Stimulated activated naive CD8-positive, alpha-beta T cell treated with anti-CD3 and anti-CD28 coated beads, Interleukin-15, amount 100 ng/mL, for 72 hours (primary cell): ENCODE measurements around the gene BLOC1S6.

ENCODE experiments used
- ATAC-seq: fragments of 150-1000 bp; cut with Tn5 transposase; 2 replicates; pipeline ENCODE4 v1.10.0; 2021; ENCODE audit warnings: mild to moderate bottlenecking, moderate library complexity
- DNase-seq, 2 donors: peaks; one replicate each; pipeline ENCODE4 v3.0.0; 2021 to 2022
- H3K27ac Mint-ChIP-seq, 2 donors: one replicate each; pipeline ENCODE4 v1.8.0; 2022; ENCODE audit warnings: mild to moderate bottlenecking in 2 of 2, mixed read lengths in 2 of 2, moderate library complexity in 2 of 2
- H3K27me3 Mint-ChIP-seq: one replicate; pipeline ENCODE4 v1.8.0; 2022; ENCODE audit warnings: mixed read lengths
- H3K4me1 Mint-ChIP-seq: one replicate; pipeline ENCODE4 v1.8.0; 2022; ENCODE audit warnings: mild to moderate bottlenecking, mixed read lengths
- H3K4me3 Mint-ChIP-seq, 2 donors: one replicate each; pipeline ENCODE4 v1.8.0; 2022; ENCODE audit warnings: mild to moderate bottlenecking in 2 of 2, mixed read lengths in 2 of 2, moderate library complexity in 1 of 2
- H3K9me3 Mint-ChIP-seq, 2 donors: one replicate each; pipeline ENCODE4 v1.8.0; 2022; ENCODE audit warnings: mixed read lengths in 2 of 2

Gene BLOC1S6

GRCh38 chr15:45616901-45617323 lies 29.7 kb downstream of the BLOC1S6 start:
- ATAC-seq: peak; percentile 31
- no peak for DNase-seq
- no peaks in the 10 kb centered on the region for H3K9me3 Mint-ChIP-seq
- H3K27ac Mint-ChIP-seq: peak overlapping the region in 1 of 2 donors; percentile 19
- peaks cover 8% of the 10 kb centered on the region for H3K4me1 Mint-ChIP-seq
- H3K4me3 Mint-ChIP-seq: no peak overlapping the region
- H3K27me3 Mint-ChIP-seq: no peaks in the 10 kb centered on the region

- Mint-ChIP-seq H3K4me1 (no peaks in the 10 kb centered on the region), H3K9me3 (no peaks in the 10 kb centered on the region), H3K27ac (peak overlapping the region in 1 of 2 donors; percentile 44), H3K27me3 (no peaks in the 10 kb centered on the region), H3K4me3 (no peak overlapping the region)
- ATAC-seq: peak; percentile 72
- peak; percentile 9 to 39 for DNase-seq
Observed at GRCh38 chr15:45618813-45619212, 31.6 kb downstream of the BLOC1S6 start.

GRCh38 chr15:45628136-45628535 lies 41.0 kb downstream of the BLOC1S6 start:
- ATAC-seq: no peak
- no peak overlapping the region for H3K27ac Mint-ChIP-seq
- no peak overlapping the region for H3K4me3 Mint-ChIP-seq
- H3K27me3 Mint-ChIP-seq: no peaks in the 10 kb centered on the region
- peaks cover 18% of the 10 kb centered on the region for H3K4me1 Mint-ChIP-seq
- DNase-seq: no peak
- H3K9me3 Mint-ChIP-seq: peaks cover 19% of the 10 kb centered on the region in 2 donors

GRCh38 chr15:45630917-45631691 lies 43.9 kb downstream of the BLOC1S6 start:
- Mint-ChIP-seq H3K27ac (no peak overlapping the region), H3K4me1 (peaks cover 26% of the 10 kb centered on the region), H3K27me3 (no peaks in the 10 kb centered on the region), H3K9me3 (peaks cover 14 to 16% of the 10 kb centered on the region in 2 donors), H3K4me3 (peak overlapping the region in 1 of 2 donors; percentile 38)
- ATAC-seq: no peak
- DNase-seq: no peak

- peak overlapping the region in 1 of 2 donors; percentile 38 for H3K4me3 Mint-ChIP-seq
- no peak for ATAC-seq
- H3K27me3 Mint-ChIP-seq: no peaks in the 10 kb centered on the region
- H3K4me1 Mint-ChIP-seq: peaks cover 26% of the 10 kb centered on the region
- H3K27ac Mint-ChIP-seq: no peak overlapping the region
- H3K9me3 Mint-ChIP-seq: peaks cover 8 to 10% of the 10 kb centered on the region in 2 donors
- no peak for DNase-seq
Observed at GRCh38 chr15:45631776-45632175, 44.6 kb downstream of the BLOC1S6 start.

GRCh38 chr15:45634432-45635190 lies 47.4 kb downstream of the BLOC1S6 start, which contains the start of gene SQOR:
Gene SQOR (plus strand): TSS chr15:45635029. CDS start chr15:45658924, 23,895 bp downstream.
- H3K4me1 Mint-ChIP-seq: peaks cover 55% of the 10 kb centered on the region
- H3K27ac Mint-ChIP-seq: peak within 1 kb of the TSS; percentile 42 to 85
- ATAC-seq (peak; percentile 80), DNase-seq (peak; percentile 69 to 79)
- peaks cover 6 to 8% of the 10 kb centered on the region in 2 donors for H3K9me3 Mint-ChIP-seq
- peak within 1 kb of the TSS; percentile 99 for H3K4me3 Mint-ChIP-seq
- no peaks in the 10 kb centered on the region for H3K27me3 Mint-ChIP-seq

GRCh38 chr15:45635191-45635638 lies 48.0 kb downstream of the BLOC1S6 start:
- DNase-seq: peak; percentile 78 to 79
- Mint-ChIP-seq H3K4me3 (peak overlapping the region; percentile 99), H3K9me3 (peaks cover 6 to 11% of the 10 kb centered on the region in 2 donors), H3K4me1 (peaks cover 61% of the 10 kb centered on the region), H3K27ac (peak overlapping the region; percentile 23 to 85), H3K27me3 (no peaks in the 10 kb centered on the region)
- peak; percentile 76 for ATAC-seq

- ATAC-seq (no peak), DNase-seq (no peak)
- Mint-ChIP-seq H3K4me1 (peaks cover 67% of the 10 kb centered on the region), H3K27me3 (no peaks in the 10 kb centered on the region), H3K9me3 (peaks cover 6 to 11% of the 10 kb centered on the region in 2 donors), H3K27ac (peak overlapping the region; percentile 23 to 85), H3K4me3 (peak overlapping the region; percentile 99)
Observed at GRCh38 chr15:45635763-45636292, 48.6 kb downstream of the BLOC1S6 start.

- Mint-ChIP-seq H3K27ac (peak overlapping the region; percentile 94 to 95), H3K4me1 (peaks cover 67% of the 10 kb centered on the region), H3K27me3 (no peaks in the 10 kb centered on the region), H3K4me3 (peak overlapping the region; percentile 73 to 99), H3K9me3 (peaks cover 6 to 11% of the 10 kb centered on the region in 2 donors)
- peak in 1 of 2 donors; percentile 8 for DNase-seq
- peak; percentile 2 for ATAC-seq
Observed at GRCh38 chr15:45637141-45637540, 50.0 kb downstream of the BLOC1S6 start.

GRCh38 chr15:45637552-45638033 lies 50.4 kb downstream of the BLOC1S6 start:
- peak overlapping the region; percentile 94 to 95 for H3K27ac Mint-ChIP-seq
- H3K9me3 Mint-ChIP-seq: peaks cover 6 to 11% of the 10 kb centered on the region in 2 donors
- peak overlapping the region; percentile 73 to 99 for H3K4me3 Mint-ChIP-seq
- peaks cover 66% of the 10 kb centered on the region for H3K4me1 Mint-ChIP-seq
- peak; percentile 41 to 67 for DNase-seq
- ATAC-seq: peak; percentile 74
- no peaks in the 10 kb centered on the region for H3K27me3 Mint-ChIP-seq

GRCh38 chr15:45640616-45641015 lies 53.4 kb downstream of the BLOC1S6 start:
- H3K27ac Mint-ChIP-seq: no peak overlapping the region

GRCh38 chr15:45641374-45641781 lies 54.2 kb downstream of the BLOC1S6 start:
- Mint-ChIP-seq H3K27ac (no peak overlapping the region), H3K27me3 (no peaks in the 10 kb centered on the region), H3K4me3 (peak overlapping the region in 1 of 2 donors; percentile 3), H3K4me1 (peaks cover 88% of the 10 kb centered on the region), H3K9me3 (peaks cover 6 to 11% of the 10 kb centered on the region in 2 donors)
- ATAC-seq: no peak
- DNase-seq: no peak

More at GRCh38 chr15:45640616-45641015, 53.4 kb downstream of the BLOC1S6 start:
- no peak for DNase-seq
- no peak for ATAC-seq
- peaks cover 85% of the 10 kb centered on the region for H3K4me1 Mint-ChIP-seq
- no peak overlapping the region for H3K4me3 Mint-ChIP-seq
- H3K9me3 Mint-ChIP-seq: peaks cover 6 to 11% of the 10 kb centered on the region in 2 donors
- H3K27me3 Mint-ChIP-seq: no peaks in the 10 kb centered on the region

- H3K4me1 Mint-ChIP-seq: peaks cover 88% of the 10 kb centered on the region
- no peak for DNase-seq
- ATAC-seq: no peak
- H3K4me3 Mint-ChIP-seq: peak overlapping the region in 1 of 2 donors; percentile 3
- peaks cover 6 to 11% of the 10 kb centered on the region in 2 donors for H3K9me3 Mint-ChIP-seq
- H3K27ac Mint-ChIP-seq: no peak overlapping the region
- no peaks in the 10 kb centered on the region for H3K27me3 Mint-ChIP-seq
Observed at GRCh38 chr15:45641999-45642932, 55.1 kb downstream of the BLOC1S6 start.

- Mint-ChIP-seq H3K27ac (peak overlapping the region; percentile 31 to 59), H3K9me3 (peaks cover 1 to 5% of the 10 kb centered on the region in 2 donors), H3K27me3 (no peaks in the 10 kb centered on the region), H3K4me1 (peaks cover 76% of the 10 kb centered on the region), H3K4me3 (peak overlapping the region; percentile 25 to 33)
- DNase-seq (no peak), ATAC-seq (peak; percentile 41)
Observed at GRCh38 chr15:45644437-45644836, 57.3 kb downstream of the BLOC1S6 start.
